Right lung (tissue), 5 donors: ENCODE data around the gene MRPS15. TPM values are rescaled to one million over a fixed set of nuclear protein-coding genes. Genes with fewer than 3 reads are reported as not detected.
A peak's percentile ranks its signal among the peaks of the same experiment; 100 is the strongest.
"Not testable (repeated sequence)": the region's sequence is repeated elsewhere in the genome, so short reads cannot be mapped to it uniquely, and the experiment has no call there.

Experiments
- DNase-seq, 2 donors: peaks; one replicate each; pipeline ENCODE4 v3.0.0-alpha.2; 2013
- polyA plus RNA-seq, 5 donors: library from polyadenylated mRNA; unstranded; fragments of 120-200 nt; gene quantifications; one replicate each; pipeline versions ENCODE4 v1.2.1 to v1.2.3, GENCODE V29; 2013; ENCODE audit warnings: inconsistent platforms in 1 of 5, low replicate concordance in 1 of 5; ENCODE audit not compliant: insufficient read length in 5 of 5, insufficient read depth in 1 of 5

Gene MRPS15
- polyA plus RNA-seq, 5 donors, result 48.0 to 65.1 (median 60.9) TPM

- DNase-seq, result peak; percentile 42 to 51
These were observed 22.5 kb upstream of the MRPS15 start for GRCh38 chr1:36486439-36487335.

DNA sequence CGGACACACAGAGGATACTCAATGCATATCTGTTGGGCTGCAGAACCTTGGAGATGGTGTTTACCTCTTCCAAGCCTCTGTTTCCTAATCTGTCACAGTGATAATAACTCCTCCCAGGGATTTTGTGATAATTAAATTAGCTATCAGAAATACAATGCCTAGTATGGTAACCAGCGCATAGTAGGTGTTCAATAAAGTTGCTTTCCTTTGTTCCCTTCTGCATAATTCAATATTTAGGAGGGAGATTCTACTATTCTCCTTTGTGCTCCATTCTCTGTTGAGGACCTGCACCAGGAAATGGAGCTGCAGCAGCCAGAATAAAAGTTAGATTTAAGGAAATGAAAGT, 21.9 kb upstream of the MRPS15 start:
- DNase-seq, result no peak

DNA sequence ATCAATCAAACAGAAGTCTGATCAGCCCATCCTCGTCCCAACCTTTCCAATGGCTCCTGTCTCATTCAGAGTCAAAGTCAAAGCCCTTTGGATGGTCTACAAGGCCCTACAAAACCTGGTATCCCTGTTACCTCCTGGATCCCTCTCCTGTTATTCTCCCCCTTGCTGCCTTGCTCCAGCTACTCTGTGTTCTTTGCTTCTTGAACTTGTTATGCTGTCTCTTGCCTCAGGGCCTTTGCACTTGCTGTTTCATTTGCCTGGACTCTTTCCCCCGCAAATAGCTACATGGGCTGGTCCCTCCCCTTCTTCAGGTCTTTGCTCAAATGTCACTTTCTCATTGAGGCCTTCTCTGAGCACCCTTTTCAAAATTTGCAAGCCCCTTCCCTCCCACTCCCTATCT, 19.9 kb upstream of the MRPS15 start:
- no peak for DNase-seq

DNA sequence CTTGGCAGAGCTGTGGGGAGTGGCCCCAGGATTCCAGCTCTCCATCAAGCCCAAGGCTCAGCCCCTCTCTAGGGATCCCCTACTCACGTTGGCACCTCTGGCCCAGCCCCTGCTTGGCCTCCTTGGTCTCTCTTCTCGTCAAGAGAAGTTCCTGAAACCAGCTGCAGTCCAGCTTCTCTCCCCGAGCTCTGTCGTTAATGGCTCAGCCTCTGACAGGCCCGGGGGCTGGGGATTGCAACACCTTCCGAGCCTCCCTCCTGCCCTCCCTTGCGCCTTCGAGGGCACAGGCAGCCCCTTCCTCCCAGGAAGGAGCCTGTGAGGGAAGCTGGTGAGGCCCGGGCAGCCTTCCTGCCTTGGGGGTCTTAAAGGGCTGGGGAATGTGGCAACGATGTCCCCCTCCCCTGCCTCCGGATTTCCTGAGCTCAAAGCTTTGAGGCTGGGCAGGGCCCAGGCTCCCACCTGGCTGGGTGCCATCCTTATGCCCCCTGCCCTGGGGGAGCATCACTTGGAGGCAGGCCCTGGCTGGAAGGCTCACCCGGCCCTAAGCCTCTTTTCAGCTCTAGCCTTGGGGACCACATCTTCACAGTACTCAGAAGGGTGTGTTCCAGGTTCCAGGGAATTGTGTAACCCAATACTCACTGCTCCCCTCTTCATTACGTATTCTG, 18.7 kb upstream of the MRPS15 start, which contains the start of gene CSF3R:
TSS of gene CSF3R (minus strand) at position 190 of the 665 bp plus-strand sequence. CDS start 3,417 bp downstream, outside the sequence.
- DNase-seq, result no peak

GRCh38 chr1:36481771-36482723, 17.9 kb upstream of the MRPS15 start:
- no peak for DNase-seq

DNA sequence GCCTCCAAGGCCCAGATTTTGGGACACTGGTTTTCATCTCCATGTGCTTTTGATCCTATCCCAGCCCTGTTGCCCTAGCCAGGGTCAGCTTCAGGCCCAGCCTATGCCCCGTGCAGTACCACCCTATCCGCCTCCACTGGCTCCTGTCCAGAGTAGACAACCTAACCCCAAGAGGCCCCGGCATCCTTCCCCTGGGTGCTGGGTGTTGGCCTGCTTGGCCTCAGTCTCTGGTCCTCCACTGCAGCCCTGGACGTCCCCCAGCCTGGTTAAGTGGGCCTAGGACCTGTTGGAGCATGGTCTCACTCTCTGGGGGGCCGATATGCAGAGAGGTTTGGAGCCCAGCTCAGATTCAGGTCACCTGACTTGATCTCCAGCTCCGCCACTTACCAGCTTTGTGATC, 16.9 kb upstream of the MRPS15 start:
- DNase-seq, result no peak

GRCh38 chr1:36480161-36480560, 16.0 kb upstream of the MRPS15 start:
- no peak for DNase-seq

- DNase-seq, result no peak
These were observed 15.4 kb upstream of the MRPS15 start for GRCh38 chr1:36479505-36480051.

DNA sequence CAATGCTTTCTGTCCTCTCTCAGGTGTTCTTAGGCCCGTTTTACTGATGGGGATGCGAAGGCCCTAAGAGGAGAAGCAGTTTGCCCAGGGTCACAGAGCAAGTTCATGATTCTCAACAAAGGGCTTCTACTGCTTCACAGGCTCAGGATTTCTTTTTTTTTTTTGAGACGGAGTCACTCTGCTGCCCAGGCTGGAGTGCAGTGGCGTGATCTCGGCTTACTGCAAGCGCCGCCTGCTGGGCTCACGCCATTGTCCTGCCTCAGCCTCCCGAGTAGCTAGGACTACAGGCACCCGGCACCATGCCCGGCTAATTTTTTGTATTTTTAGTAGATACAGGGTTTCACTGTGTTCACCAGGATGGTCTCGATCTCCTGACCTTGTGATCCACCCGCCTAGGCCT, 13.4 kb upstream of the MRPS15 start:
- not testable (repeated sequence) for DNase-seq

DNA sequence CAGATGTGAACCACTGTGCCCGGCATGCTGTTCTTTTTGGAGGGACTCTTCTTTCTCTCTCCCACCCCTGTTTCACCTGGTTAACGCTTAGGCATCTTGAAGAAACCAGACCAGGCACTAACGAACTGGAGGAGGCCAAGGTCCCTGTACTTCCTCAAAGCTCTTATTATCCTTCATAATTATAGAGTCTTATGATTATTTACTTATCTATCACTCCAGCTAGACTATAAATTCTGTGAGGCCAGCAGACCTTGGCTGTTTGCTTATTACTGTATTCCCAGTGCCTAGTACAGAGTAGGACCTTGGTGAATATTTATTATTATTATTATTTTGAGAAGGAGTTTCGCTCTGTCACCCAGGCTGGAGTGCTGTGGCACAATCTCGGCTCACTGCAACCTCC, 12.8 kb upstream of the MRPS15 start:
- DNase-seq, result no peak

- DNase-seq, result no peak
These were observed 11.9 kb upstream of the MRPS15 start for GRCh38 chr1:36475910-36476604.

DNA sequence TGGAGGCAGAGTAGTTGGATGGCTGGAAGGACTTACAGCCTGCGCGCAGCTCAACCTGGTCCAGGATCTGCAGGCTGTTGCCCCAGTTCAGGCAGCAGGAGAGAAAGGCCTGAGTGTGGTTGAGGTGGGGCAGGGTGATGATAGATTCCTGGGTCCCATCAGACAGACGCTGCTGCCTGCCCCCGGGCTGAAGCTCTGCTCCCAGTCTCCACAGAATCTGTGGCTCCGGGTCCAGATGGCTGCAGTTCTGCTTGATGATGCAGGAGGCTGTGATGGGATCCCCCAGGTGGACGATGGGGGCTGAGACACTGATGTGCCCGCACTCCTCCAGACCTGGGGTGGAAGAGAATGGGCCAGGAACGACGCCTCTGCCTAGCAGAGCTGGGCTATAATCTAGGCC, 11.2 kb upstream of the MRPS15 start:
- DNase-seq, result no peak

DNA sequence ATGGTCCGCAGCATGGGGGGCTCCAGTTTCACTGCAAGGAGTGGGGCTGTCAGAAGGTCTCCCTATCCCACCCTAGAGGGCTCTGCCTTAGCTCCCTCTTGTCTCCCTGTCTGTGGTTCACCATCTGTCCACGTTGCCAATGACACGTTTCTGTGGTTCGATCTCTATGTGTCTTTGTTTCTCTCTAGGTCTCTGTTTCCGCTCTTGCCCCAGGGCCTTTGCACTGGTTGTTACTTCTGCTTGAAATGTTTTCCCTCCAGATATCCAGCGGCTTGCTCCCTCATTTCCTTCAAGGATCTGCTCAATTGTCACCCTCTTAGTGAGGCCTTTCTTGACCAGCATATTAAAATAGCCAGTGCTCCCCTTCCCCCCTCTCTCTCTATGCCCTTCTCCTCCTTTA, 8.5 kb upstream of the MRPS15 start:
- DNase-seq, result no peak

DNA sequence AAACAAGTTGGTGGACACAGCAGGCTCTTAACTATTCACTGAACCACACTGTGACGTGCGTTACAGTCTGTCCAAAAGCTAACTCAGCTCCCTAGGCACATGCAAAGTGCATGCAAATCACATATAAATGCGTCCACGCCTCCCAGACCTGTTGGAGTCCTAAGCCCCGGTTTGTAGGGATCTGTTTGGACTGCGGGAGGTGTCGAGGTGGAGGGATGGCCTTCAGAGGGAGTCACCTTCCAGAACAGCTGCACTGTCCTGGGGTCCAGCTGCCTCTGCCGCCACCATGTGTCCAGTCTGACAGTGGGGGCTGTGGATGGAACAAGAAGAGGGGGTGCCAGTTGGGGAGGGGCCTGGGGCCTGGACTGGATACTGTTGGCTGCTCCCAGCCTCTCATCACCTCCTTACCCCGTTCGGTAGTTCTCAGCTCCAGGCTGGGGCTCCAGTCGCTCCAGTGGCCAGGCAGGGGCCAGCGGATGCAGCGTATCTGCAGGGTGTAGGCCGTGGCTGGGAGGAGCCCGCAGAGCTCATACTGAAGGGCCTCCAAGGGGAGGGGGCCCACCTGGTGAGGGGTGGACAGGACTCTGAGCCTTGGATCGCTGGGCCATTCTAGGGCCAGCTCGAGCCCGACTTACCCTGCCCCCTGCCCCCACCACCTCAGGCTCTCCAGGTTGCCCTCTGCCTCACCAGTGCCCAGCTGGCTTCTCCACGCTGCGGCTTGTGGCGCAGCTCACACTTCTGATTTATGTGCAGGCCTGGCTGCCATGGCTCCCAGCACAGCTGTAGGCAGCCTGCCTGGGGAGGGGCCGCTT, 7.9 kb upstream of the MRPS15 start:
- DNase-seq, result no peak

DNA sequence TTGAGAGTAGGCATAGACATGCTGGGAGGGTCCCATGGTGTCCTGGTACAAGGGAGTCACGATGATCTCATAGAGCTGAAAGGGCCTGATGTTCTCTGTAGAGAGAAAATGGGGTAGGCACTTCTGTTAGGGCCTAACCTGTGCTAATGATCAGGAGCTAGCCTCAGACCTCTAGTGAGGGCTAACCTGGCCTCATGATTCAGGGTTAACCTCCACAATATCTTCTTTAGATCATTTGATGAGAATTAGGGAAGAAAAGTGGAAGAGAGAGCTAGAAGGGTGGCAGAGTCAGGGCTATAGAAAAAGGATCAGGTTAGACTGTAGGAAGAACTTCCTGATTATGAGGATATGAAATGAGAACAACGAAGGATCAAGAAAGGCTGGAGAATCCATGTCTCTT, 5.0 kb upstream of the MRPS15 start:
- DNase-seq, result no peak

DNA sequence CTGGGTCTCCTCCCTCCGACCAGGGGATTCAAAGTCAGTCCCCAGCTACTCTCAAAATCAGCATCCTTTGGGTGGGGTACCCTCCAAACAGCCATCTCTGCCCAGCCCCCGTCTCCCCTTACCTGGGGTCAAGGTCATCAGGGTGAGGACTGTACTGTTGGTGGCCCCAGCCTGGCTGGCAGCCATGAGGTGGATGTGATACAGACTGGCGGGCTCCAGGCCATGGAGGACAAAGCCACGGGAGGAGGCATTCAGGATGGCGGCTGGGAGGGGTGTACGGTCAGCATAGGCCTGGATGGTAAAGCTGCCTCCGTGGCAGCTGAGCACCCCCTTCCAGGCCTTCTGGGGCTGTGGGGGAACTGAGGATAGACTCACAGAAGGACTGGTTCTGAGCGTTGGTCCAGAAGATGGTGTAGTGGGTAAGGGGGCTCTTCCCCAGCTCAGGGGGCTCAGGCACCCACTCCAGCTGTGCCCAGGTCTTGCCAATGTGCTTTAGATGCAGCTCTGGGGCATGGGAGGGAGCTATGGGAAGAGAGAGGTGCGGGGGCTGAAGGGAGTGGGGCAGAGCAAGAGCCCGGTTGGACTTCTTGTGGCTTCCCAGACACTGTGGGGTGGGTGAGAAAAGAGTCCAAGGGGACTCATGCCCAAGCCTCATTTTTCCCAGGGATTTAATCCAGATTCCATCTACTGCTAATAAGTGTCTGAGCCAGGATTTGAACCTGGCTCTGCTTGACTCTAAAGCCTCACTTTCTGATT, 3.7 kb upstream of the MRPS15 start:
- DNase-seq, result no peak

- no peak for DNase-seq
These were observed 2.8 kb upstream of the MRPS15 start for GRCh38 chr1:36467027-36467410.

DNA sequence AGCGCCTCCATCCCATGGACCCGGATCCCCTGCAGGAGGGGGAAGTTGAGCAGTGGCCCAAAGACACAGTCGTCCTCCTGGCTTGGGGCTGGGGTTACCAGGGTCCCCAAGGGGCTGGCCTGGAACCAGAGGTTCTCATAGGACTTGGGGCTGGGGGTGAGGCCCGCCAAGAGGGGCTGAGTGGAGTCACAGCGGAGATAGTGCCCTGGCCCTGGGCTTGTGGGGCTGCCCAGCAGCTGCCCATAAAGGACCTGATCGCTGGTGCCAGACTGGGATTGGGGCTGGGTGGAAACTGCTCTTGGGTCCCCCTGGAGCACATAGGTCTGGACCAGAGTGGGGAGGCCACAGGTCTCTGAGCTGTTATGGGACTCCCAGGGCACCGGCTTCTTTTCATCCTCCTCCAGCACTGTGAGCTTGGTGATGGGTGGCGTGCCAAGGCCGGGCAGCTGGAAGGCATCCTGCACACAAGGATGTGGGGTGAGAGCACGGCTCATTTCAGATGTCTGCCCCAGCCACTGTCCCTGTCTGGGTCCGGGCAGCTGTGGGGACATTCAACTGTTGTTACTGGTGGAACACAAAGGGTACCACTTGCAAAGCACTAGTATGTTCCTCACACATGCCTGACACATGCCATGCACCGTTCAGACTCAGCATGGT, 2.3 kb upstream of the MRPS15 start:
- no peak for DNase-seq
